ENCODE data around the gene DNALI1.
A peak's percentile ranks its signal among the peaks of the same experiment; 100 is the strongest.
"Not testable (repeated sequence)": the region's sequence is repeated elsewhere in the genome, so short reads cannot be mapped to it uniquely, and the experiment has no call there.

Gene DNALI1

DNA sequence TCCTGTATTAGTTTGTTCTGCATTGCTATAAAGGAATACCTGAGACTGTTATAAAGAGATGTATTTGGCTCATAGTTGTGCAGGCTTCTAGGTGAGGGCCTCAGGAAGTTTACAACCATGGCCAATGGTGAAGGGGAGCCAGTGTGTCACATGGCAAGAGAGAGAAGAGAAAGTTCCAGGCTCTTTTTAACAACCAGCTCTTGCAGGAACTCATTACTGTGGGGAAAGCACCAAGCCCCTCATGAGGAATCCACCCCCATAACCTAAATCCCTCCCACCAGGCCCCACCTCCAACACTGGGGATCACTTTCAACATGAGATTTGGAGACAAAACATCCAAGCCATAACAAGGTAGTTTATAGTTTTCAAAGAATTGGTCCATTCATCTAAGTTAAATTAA lies 37.1 kb upstream of the DNALI1 start:
- no peak overlapping the region for H3K27ac ChIP-seq
- no peak for TF ChIP-seq ZFX (IDR thresholded peaks at IDR 0.05; ENCODE audit: borderline replicate concordance)
- TF ChIP-seq, protein P1, sequence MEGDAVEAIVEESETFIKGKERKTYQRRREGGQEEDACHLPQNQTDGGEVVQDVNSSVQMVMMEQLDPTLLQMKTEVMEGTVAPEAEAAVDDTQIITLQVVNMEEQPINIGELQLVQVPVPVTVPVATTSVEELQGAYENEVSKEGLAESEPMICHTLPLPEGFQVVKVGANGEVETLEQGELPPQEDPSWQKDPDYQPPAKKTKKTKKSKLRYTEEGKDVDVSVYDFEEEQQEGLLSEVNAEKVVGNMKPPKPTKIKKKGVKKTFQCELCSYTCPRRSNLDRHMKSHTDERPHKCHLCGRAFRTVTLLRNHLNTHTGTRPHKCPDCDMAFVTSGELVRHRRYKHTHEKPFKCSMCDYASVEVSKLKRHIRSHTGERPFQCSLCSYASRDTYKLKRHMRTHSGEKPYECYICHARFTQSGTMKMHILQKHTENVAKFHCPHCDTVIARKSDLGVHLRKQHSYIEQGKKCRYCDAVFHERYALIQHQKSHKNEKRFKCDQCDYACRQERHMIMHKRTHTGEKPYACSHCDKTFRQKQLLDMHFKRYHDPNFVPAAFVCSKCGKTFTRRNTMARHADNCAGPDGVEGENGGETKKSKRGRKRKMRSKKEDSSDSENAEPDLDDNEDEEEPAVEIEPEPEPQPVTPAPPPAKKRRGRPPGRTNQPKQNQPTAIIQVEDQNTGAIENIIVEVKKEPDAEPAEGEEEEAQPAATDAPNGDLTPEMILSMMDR (IDR thresholded peaks at IDR 0.05), result no peak

DNA sequence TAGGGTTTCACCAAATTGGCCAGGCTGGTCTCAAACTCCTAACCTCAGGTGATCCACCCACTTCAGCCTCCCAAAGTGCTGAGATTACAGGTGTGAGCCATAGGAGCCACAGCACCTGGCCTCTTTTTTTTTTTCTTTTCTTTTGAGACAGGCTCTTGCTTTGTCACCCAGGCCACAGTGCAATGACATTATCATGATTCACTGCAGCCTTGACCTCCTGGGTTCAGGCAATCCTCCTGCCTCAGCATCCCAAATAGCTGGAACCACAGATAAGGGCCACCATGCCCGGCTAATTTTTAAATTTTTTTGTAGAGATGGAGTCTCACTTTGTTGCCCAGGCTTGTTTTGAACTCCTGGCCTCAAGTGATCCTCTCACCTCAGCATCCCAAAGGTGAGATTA lies 26.9 kb upstream of the DNALI1 start:
- H3K27ac ChIP-seq, result not testable (repeated sequence)

DNA sequence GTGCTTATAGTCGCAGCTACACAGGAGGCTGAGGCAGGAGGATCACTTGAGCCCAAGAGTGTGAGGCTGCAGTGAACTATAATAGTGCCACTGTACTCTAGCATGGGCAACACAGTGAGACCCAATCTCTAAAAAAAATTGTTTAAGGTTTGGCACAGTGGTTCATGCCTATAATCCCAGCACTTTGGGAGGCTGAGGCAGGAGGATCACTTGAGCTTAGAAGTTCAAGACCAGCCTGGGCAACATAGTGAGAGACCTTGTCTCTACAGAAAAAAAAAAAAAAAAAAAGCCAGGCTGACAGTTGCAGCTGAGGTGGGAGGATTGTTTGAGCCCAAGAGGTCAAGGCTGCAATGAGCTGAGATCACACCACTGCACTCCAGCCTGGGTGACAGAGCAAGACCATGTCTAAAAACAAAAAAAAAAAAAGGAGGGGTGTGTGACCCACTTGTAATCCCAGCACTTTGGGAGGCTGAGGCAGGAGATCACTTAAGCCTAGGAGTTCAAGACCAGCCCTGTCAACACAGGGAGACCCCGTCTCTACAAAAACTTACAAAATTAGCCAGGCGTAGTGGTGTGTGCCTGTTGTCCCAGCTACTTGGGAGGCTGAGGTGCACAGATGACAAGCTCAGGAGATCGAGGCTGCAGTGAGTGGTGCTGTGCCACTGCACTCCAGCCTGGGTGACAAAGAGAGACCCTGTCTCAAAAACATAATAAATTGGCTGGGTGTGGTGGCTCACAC lies 24.2 kb upstream of the DNALI1 start:
- not testable (repeated sequence) for H3K27ac ChIP-seq

DNA sequence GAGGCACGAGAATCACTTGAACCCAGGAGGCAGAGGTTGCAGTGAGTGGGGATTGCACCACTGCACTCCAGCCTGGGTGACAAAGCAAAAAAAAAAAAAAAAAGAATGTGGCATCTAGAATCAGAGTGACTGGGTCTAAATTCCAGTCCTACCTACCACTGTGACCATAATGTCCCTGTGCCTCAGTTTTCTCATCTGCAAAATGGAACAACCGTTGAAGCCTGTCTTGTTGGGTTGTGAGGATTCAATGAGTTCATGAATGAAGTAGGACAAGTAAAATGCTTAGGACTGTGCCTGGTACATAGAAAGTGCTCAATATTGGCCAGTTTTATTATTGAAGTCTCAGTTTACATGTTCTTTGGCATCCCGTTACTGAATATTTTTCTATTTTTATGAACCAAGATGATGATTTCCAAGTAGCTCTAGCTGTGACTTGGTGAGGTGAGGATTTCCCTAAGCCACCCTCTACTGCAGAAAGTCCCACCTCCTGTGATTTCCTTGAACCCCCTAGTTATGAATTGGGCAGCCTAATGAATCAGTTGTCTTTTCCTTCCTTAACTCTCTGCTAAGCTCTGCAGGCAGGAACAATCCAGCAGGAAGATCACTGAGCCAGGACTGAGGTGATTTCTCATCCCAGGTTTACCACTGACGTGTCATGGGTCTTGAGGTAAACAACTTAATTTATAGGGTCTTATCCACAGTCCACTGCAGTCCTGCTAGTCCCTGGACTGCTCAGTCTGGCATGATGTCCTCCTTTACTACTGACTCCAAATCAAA lies 23.2 kb upstream of the DNALI1 start:
- H3K27ac ChIP-seq, result peak overlapping the region; percentile 66
- no peak for TF ChIP-seq ZFX (IDR thresholded peaks at IDR 0.05; ENCODE audit: borderline replicate concordance)
- TF ChIP-seq, protein P1 (IDR thresholded peaks at IDR 0.05), result no peak

DNA sequence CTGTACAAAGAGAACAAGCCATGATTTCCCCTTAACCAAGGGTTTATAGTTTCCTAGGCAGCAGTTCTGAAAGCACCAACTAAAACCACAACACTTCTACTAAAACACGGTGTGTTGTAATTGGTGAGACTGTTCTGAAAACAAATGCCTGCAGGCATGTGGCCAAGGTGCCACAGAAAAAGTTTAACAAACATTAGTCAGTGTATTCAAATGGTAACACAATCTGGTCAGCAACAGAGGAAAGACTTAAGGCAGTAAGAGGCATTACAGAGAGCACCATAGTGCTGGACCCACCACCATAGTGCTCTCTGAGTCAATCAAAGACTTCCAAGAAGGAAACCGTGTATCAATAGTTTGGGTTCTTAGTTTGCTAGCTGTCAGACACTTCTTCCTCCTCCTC lies 19.4 kb upstream of the DNALI1 start:
- TF ChIP-seq, protein P1 (IDR thresholded peaks at IDR 0.05), result no peak
- no peak for TF ChIP-seq ZFX (IDR thresholded peaks at IDR 0.05; ENCODE audit: borderline replicate concordance)
- H3K27ac ChIP-seq, result peak overlapping the region; percentile 43

DNA sequence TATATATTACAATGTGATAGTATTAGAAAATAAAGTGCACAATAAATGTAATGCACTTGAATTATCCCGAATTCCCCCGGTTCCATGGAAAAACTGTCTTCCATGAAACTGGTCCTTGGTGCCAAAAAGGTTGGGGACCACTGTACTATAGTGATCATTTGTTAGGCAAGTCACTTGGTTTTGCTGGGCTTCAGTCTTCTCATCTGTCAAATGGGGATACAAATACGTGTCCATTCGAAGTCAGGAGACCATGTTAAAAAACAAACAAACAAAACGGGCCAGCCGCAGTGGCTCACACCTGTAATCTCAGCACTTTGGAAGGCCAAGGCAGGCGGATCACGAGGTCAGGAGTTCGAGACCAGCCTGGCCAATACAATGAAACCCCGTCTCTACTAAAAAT lies 17.6 kb upstream of the DNALI1 start:
- not testable (repeated sequence) for H3K27ac ChIP-seq

DNA sequence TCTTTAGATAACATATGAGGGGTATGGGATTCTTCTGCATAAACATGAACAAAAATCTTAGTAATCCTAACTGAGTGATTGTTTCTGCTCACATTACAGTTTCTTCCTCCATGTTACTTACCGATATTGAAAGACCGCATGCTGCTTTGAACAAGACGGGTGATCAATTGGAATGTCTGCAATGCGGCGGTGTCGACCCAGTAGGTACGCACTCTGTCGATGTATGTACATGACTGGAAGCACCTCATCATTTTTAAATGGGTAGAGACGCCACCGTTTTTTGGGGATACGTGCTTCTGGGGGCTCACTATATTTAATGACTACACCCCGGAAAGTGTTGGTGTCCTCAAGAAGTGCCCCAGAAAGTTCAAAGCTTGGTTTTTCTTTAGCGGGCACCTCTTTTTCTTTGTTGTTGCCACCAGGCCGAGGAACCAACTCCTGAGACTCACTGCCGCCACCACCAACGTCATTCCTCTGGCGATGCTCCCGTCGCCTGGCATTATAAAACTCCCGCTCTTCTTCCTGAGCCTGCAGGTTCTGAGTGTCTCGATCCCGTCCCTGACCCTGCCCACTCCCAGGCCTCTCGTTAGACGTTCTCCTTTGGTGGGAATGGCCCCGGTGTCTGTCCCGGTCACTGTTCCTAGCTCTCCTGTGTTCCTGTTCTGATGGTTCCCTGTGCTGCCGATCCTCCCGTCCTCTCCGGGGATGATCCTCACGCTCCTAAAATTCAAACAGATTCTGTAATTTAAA lies 16.5 kb upstream of the DNALI1 start:
- no peak overlapping the region for H3K27ac ChIP-seq
- TF ChIP-seq ZFX (IDR thresholded peaks at IDR 0.05; ENCODE audit: borderline replicate concordance), result no peak
- TF ChIP-seq, protein P1 (IDR thresholded peaks at IDR 0.05), result no peak

DNA sequence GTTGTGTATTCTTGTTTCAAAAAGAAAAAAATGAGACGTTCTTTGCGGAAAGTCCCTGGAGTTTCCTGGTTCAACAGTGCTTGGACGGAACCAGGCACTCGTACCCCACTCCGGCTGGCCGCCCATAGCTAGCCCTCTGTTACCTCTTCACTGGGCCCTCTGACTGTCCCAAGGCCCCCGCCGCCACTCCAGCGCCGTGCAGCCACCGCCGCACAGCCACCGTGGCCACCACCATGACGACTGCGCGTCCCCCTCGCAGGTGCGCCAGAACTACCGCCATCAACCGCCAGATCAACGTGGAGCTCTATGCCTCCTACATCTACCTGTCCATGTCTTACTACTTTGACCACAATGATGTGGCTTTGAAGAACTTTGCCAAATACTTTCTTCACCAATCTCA lies 12.2 kb upstream of the DNALI1 start:
- TF ChIP-seq, protein P1 (IDR thresholded peaks at IDR 0.05), result no peak
- no peak for TF ChIP-seq ZFX (IDR thresholded peaks at IDR 0.05; ENCODE audit: borderline replicate concordance)

More for the DNA sequence above, 12.2 kb upstream of the DNALI1 start:
- no peak overlapping the region for H3K27ac ChIP-seq
